NCI-H82 (cell line): ENCODE results near the gene RPA3.

Experiments
- DNase-seq: peaks from one replicate; lab custom pipeline; 2025; lab: John Stamatoyannopoulos, UW

The RPA3 gene

GRCh38 chr7:7607010-7607409 is 111.4 kb downstream of the RPA3 start:
- no peak for DNase-seq

GRCh38 chr7:7596176-7596575 is 122.2 kb downstream of the RPA3 start:
- no peak for DNase-seq

GRCh38 chr7:7595451-7595850 is 123.0 kb downstream of the RPA3 start:
- no peak for DNase-seq
